ENCODE data around the gene OTOP1. TPM values are rescaled to one million over a fixed set of nuclear protein-coding genes. Genes with fewer than 3 reads are reported as not detected.

OTOP1 gene
- total and polyA plus RNA-seq, 10 of the 15 experiments (the other 5 are each of a cell fraction or from before 2014, with no cell fraction given): not detected

GRCh38 chr4:4170596-4171150 is 56.1 kb downstream of the OTOP1 start:
- 38% methylated on average over 10 of the region's 10 CpGs for WGBS (ENCODE audit: insufficient coverage, insufficient replicate concordance, low lambda C conversion rate, missing lambda C conversion rate)
- FAIRE-seq (no peak), DNase-seq (ENCODE audit: low read depth, low spot score) (no peak), ATAC-seq (no peak)
- no peaks in the 10 kb centered on the region for H4K20me1 ChIP-seq (ENCODE audit: control insufficient read depth, insufficient read depth)
- no peak overlapping the region for H3K4me3 ChIP-seq
- SMC1A ChIA-PET (ENCODE audit: uncharacterized antibody, unreplicated experiment): no interaction called here
- no peak for TF ChIP-seq POLR2A (IDR thresholded peaks at IDR 0.05; ENCODE audit: low read depth, low read length)
- no peak for TF ChIP-seq BCL3 (IDR thresholded peaks at IDR 0.05; ENCODE audit: borderline replicate concordance, insufficient read depth, low read depth, low read length, poor library complexity, severe bottlenecking)
- no peak for TF ChIP-seq ATF7 (IDR thresholded peaks at IDR 0.05; ENCODE audit: low read depth)
- TF ChIP-seq ATF3 (IDR thresholded peaks at IDR 0.05; ENCODE audit: borderline replicate concordance, extremely low read depth, low read depth, low read length): no peak
- no peak for TF ChIP-seq HDAC6 (IDR thresholded peaks at IDR 0.05; ENCODE audit: unreplicated experiment)
- TF ChIP-seq CEBPB (IDR thresholded peaks at IDR 0.05; ENCODE audit: borderline replicate concordance in 1 of 2, low read depth in 2 of 2, low read length in 2 of 2): no peak
- no peak for TF ChIP-seq SKIL (IDR thresholded peaks at IDR 0.05; ENCODE audit: low read depth, poor library complexity, severe bottlenecking)
- TF ChIP-seq MLLT1 (IDR thresholded peaks at IDR 0.05): no peak
- TF ChIP-seq SREBF2 (IDR thresholded peaks at IDR 0.05; ENCODE audit: low read length): no peak
- TF ChIP-seq TCF12 (IDR thresholded peaks at IDR 0.05; ENCODE audit: low read depth, low read length): no peak
- TF ChIP-seq HDAC2 (IDR thresholded peaks at IDR 0.05): no peak
- no peak for TF ChIP-seq NFYA (IDR thresholded peaks at IDR 0.05; ENCODE audit: borderline replicate concordance, low read depth, low read length)
- TF ChIP-seq MYB (IDR thresholded peaks at IDR 0.05; ENCODE audit: borderline replicate concordance, low read depth, low read length): no peak
- no peak for TF ChIP-seq MEF2A (IDR thresholded peaks at IDR 0.05; ENCODE audit: insufficient read depth, low read depth, low read length)
- no peak for TF ChIP-seq CBFB (IDR thresholded peaks at IDR 0.05; ENCODE audit: low read depth)
- TF ChIP-seq ZZZ3 (IDR thresholded peaks at IDR 0.05; ENCODE audit: control insufficient read depth, insufficient read length, low read depth): no peak
- no peak overlapping the region for H3K9ac ChIP-seq (ENCODE audit: control insufficient read depth, insufficient read depth, low read length)
- no peak overlapping the region for H2AFZ ChIP-seq (ENCODE audit: control insufficient read depth, low read depth, low read length)
- POLR2A ChIA-PET: no interaction called here
- BruUV-seq (replicated peaks): no TSS peak
- CTCF ChIA-PET: no interaction called here
- RAD21 ChIA-PET (ENCODE audit: unreplicated experiment): no interaction called here
- H3K27ac ChIP-seq (ENCODE audit: control insufficient read depth, insufficient read depth): no peak overlapping the region
- H3K9me3 ChIP-seq (replicated peaks; ENCODE audit: control insufficient read depth, insufficient read depth, low read length): no peaks in the 10 kb centered on the region
- no peaks in the 10 kb centered on the region for H3K4me1 ChIP-seq (ENCODE audit: control insufficient read depth, insufficient read depth, low read length)
- in situ Hi-C loops (cut with MboI) (no loop called here), intact Hi-C loops (cut with micrococcal nuclease; ENCODE audit: unreplicated experiment) (no loop called here)
- H3K36me3 ChIP-seq (ENCODE audit: control insufficient read depth in 2 of 2, insufficient read depth in 2 of 2, low read length in 1 of 2): no peaks in the 10 kb centered on the region
- no peaks in the 10 kb centered on the region for H3K79me2 ChIP-seq (ENCODE audit: control insufficient read depth, insufficient read depth, low read length)
- no peak overlapping the region for H3K4me2 ChIP-seq (ENCODE audit: control insufficient read depth, insufficient read depth)
- no peaks in the 10 kb centered on the region; a peak in 1 of 4 replicates for H3K27me3 ChIP-seq (replicated peaks in 1 of 2; ENCODE audit: control insufficient read depth in 2 of 2, insufficient read depth in 2 of 2, low read length in 1 of 2)
